Ascending aorta (tissue), 2 donors: ENCODE data around the gene ATP13A3. TPM values are rescaled to one million over a fixed set of nuclear protein-coding genes. Genes with fewer than 3 reads are reported as not detected.

Experiments
- DNase-seq, 2 donors: peaks; one replicate each; pipeline ENCODE4 v3.0.0-alpha.2; 2019; ENCODE audit warnings: low spot score in 2 of 2
- H3K27ac ChIP-seq, 2 donors: fragments of 200-600 bp; sonication (generic); one replicate each; pipeline ENCODE4 v1.5.1; 2016 to 2017; ENCODE audit warnings: mild to moderate bottlenecking in 1 of 2
- H3K27me3 ChIP-seq: fragments of 200-600 bp; sonication (generic); one replicate; pipeline ENCODE4 v1.5.1; 2017
- H3K36me3 ChIP-seq, 2 donors: fragments of 200-600 bp; sonication (generic); one replicate each; pipeline ENCODE4 v1.5.1; 2016
- H3K4me1 ChIP-seq, 2 donors: fragments of 200-600 bp; sonication (generic); one replicate each; pipeline ENCODE4 v1.5.1; 2016 to 2017; ENCODE audit warnings: mild to moderate bottlenecking in 1 of 2
- H3K4me3 ChIP-seq, 2 donors: fragments of 200-600 bp; sonication (generic); one replicate each; pipeline ENCODE4 v1.5.1; 2016 to 2017; ENCODE audit warnings: mild to moderate bottlenecking in 1 of 2
- H3K9me3 ChIP-seq, 2 donors: fragments of 200-600 bp; sonication (generic); one replicate each; pipeline ENCODE4 v1.5.1; 2016
- CTCF ChIP-seq, 3 experiments: fragments of 200-600 bp in 2 of 3; fragments of 450-650 bp in 1 of 3; sonication (generic) in 2 of 3; IDR thresholded peaks; one replicate each; pipeline ENCODE4 v1.5.1; 2016 to 2019; ENCODE audit warnings: antibody characterized with exemption in 3 of 3, mild to moderate bottlenecking in 1 of 3, moderate library complexity in 1 of 3
- intact Hi-C: fragments of 100-400 bp; cut with DNase I; formaldehyde crosslinking; loops from one replicate; pipeline ENCODE4 v1.15.1; 2023
- total RNA-seq: library from RNA; depleted of rRNA; stranded (reverse); fragments of >200 nt; gene quantifications from one replicate; pipeline ENCODE4 v1.1.0, GENCODE V29; 2016

The ATP13A3 gene
- total RNA-seq, 1 donor from 2014 or later: 53.6 TPM

- Histone ChIP-seq H3K27ac (no peak overlapping the region), H3K4me3 (no peak overlapping the region), H3K36me3 (no peaks in the 10 kb centered on the region), H3K9me3 (no peaks in the 10 kb centered on the region), H3K4me1 (no peaks in the 10 kb centered on the region), H3K27me3 (no peaks in the 10 kb centered on the region)
- intact Hi-C loops: no loop called here
- peak in 1 of 2 donors; percentile 16 for DNase-seq
- no peak for TF ChIP-seq CTCF (IDR thresholded peaks at IDR 0.05)
Measured at GRCh38 chr3:194379651-194380050, 107.2 kb downstream of the ATP13A3 start.

- no peak for TF ChIP-seq CTCF (IDR thresholded peaks at IDR 0.05)
- intact Hi-C loops: no loop called here
- DNase-seq: peak in 1 of 2 donors; percentile 5
- Histone ChIP-seq H3K27ac (no peak overlapping the region), H3K27me3 (no peaks in the 10 kb centered on the region), H3K4me3 (no peak overlapping the region), H3K36me3 (no peaks in the 10 kb centered on the region), H3K9me3 (no peaks in the 10 kb centered on the region), H3K4me1 (no peaks in the 10 kb centered on the region)
Measured at GRCh38 chr3:194379231-194379630, 107.6 kb downstream of the ATP13A3 start.

- Histone ChIP-seq H3K27me3 (no peaks in the 10 kb centered on the region), H3K4me3 (no peak overlapping the region), H3K36me3 (no peaks in the 10 kb centered on the region), H3K27ac (no peak overlapping the region), H3K4me1 (no peaks in the 10 kb centered on the region), H3K9me3 (no peaks in the 10 kb centered on the region)
- no peak for DNase-seq
- intact Hi-C loops: no loop called here
- no peak for TF ChIP-seq CTCF (IDR thresholded peaks at IDR 0.05)
Measured at GRCh38 chr3:194377708-194378107, 109.1 kb downstream of the ATP13A3 start.

GRCh38 chr3:194376241-194376560 lies 110.6 kb downstream of the ATP13A3 start:
- Histone ChIP-seq H3K27ac (no peak overlapping the region), H3K9me3 (no peaks in the 10 kb centered on the region), H3K27me3 (no peaks in the 10 kb centered on the region), H3K4me1 (no peaks in the 10 kb centered on the region), H3K36me3 (no peaks in the 10 kb centered on the region), H3K4me3 (no peak overlapping the region)
- no peak for TF ChIP-seq CTCF (IDR thresholded peaks at IDR 0.05)
- intact Hi-C loops: no loop called here
- DNase-seq: no peak

- Histone ChIP-seq H3K27me3 (no peaks in the 10 kb centered on the region), H3K4me3 (no peak overlapping the region), H3K4me1 (no peaks in the 10 kb centered on the region), H3K9me3 (no peaks in the 10 kb centered on the region), H3K27ac (no peak overlapping the region), H3K36me3 (no peaks in the 10 kb centered on the region)
- DNase-seq: no peak
- intact Hi-C loops: no loop called here
- no peak for TF ChIP-seq CTCF (IDR thresholded peaks at IDR 0.05)
Measured at GRCh38 chr3:194375473-194376240, 111.1 kb downstream of the ATP13A3 start.

- TF ChIP-seq CTCF (IDR thresholded peaks at IDR 0.05): no peak
- no peaks in the 10 kb centered on the region for H3K9me3 ChIP-seq
- DNase-seq: no peak
- intact Hi-C loops: no loop called here
- H3K27ac ChIP-seq: no peak overlapping the region
- H3K36me3 ChIP-seq: no peaks in the 10 kb centered on the region
- no peak overlapping the region for H3K4me3 ChIP-seq
- H3K27me3 ChIP-seq: no peaks in the 10 kb centered on the region
- H3K4me1 ChIP-seq: no peaks in the 10 kb centered on the region
Measured at GRCh38 chr3:194374935-194375334, 111.9 kb downstream of the ATP13A3 start.
